DMS153 treated with DMSO at 0.1 percent for 48 hours (cell line): ENCODE data around the gene GNG7.

Source experiments
- DNase-seq: peaks from one replicate; lab custom pipeline; 2025; ENCODE audit not compliant: unreplicated experiment; lab: John Stamatoyannopoulos, UW

GNG7 gene

DNA sequence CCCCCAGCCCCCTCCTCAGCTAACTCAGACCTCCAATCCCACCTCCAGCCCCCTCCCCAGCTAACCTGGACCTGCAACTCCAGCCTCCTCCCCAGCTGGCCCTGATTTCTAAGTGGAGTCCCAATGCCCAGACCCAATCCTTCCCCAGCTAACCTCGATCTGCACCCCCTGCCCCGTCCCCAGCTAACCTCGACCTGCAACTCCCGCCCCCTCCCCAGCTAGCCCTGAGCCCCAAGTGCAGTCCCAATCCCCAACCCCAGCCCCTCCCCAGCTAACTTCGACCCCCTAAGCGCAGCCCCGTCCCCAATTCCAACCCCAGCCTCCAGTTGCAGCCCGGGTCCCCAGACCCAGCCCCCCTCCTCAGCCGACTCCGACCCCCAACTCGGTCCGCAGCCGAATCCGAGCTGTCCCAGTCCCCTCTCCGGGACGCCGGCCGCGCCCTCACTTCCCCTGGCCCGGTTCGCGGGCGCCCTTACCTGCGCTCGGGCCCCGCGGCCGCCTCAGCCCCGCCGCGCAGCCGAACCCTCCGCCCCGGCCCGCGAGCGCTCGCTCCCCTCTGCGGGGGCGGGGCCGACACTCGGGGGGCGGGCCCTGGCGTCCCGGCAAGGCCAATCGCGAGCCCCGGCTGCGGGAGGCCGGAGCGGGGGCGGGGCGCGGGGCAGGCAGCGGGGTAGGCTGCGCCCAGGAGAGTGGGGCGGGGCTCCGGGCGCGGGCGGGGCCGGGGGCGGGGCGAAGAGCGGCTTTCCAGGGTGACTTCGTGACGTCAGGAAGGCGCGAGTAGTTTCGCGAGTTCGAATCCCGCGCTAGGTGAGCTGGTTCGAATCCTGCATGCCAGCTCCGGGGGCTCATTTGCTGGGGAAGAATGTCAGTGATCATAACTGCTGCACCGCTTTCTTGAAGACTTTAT, at the start of gene GNG7:
Gene GNG7 (minus strand): TSS at position 525 of the 907 bp plus-strand sequence. CDS start 182,006 bp downstream, outside the sequence.
- no peak for DNase-seq

DNA sequence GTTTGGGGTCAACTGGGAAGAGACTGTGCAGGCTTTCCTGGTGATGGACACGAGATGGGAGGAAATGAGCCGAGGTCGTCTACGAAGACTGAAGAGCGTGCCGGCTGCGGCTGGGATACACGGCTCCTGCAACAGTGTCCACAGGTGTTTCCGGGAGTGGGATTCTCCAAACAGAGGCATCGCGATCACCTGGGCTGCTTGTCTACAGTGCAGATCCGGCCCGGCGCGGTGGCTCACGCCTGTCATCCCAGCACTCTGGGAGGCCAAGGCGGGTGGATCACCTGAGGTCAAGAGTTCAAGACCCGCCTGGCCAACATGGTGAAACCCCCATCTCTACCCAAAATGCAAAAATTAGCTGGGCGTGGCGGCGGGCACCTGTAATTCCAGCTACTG, 48.9 kb upstream of the GNG7 start:
- no peak for DNase-seq

DNA sequence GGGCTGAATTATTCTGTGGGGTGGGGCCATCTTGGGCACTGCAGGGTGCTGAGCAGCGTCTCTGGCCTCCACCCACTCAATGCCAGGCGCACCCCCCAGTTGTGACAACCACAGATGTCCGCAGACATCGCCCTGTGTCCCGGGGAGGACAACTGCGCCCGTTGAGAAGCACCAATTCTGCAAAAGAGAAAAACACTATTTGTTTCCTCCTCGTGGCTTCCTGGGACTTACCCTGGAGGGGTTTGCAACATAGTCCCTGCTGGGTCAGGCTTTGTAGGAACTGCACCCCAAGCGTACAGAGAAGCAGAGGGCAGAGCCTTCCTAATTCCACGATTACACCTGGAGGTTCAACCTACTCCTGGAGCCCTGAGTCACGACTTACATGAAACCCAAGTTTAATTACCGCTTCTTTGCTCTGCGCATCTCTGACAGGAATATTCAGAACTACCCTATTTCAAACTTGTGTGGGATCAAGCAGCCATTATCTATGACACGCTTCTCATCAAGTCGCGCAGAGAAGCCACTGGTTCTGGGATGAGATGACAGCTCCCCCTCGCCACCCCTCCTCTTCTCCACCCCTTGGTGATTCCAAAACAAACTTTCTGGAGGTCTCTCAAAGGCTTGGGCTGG, 48.4 kb upstream of the GNG7 start:
- no peak for DNase-seq

DNA sequence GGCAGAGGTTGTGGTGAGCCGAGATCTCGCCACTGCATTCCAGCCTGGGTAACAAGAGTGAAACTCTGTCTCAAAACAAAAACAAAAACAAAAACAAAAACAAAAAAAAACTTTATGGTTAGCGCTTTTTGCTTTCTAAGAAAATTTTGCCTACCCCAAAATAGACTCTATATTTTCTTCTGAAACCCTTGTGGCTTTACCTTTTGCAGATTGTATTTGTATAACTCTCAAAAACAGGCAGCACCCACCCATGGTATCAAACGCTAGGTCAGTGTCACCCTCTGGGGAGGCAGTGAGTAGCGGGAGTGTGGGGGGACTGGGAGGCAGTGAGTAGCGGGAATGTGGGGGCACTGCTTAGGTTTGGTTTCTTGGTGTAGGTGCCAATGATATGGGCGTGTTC, 44.9 kb upstream of the GNG7 start:
- no peak for DNase-seq

- no peak for DNase-seq
Observed at GRCh38 chr19:2744113-2744512, 41.6 kb upstream of the GNG7 start.

DNA sequence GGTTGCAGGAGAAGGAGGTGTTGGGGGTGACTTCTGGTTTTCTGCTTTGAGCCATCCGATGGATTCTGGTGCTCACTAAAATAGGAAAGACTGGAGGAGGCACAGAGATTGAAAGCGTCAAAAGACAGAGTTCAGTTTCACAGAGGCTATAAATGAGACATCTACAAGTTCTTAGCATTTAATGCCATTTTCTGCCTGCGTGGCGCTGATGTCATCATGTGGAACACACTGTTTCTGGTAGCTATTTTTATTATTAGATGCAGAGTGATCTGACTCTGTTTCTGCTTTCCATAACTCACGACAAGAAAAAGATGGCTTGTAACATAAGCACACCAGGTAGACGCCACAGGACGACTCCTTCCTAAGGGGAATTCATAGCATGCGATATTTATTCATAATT, 40.6 kb upstream of the GNG7 start:
- DNase-seq, result no peak

DNA sequence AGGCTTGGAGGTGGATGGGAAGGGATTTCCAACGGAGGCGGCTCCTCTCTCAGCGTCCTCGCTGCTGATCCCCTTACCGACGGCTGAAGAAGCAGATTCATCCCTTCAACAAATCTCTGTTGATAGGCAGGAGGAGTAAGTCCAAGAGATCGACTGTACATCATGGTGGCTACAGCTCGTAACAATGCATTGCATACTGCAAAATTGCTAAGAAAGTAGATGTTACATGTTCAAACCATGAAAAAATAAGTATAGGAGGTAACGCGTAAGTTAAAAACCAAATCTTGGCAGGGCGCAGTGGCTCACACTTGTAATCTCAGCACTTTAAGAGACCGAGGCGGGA, 37.8 kb upstream of the GNG7 start:
- no peak for DNase-seq

DNA sequence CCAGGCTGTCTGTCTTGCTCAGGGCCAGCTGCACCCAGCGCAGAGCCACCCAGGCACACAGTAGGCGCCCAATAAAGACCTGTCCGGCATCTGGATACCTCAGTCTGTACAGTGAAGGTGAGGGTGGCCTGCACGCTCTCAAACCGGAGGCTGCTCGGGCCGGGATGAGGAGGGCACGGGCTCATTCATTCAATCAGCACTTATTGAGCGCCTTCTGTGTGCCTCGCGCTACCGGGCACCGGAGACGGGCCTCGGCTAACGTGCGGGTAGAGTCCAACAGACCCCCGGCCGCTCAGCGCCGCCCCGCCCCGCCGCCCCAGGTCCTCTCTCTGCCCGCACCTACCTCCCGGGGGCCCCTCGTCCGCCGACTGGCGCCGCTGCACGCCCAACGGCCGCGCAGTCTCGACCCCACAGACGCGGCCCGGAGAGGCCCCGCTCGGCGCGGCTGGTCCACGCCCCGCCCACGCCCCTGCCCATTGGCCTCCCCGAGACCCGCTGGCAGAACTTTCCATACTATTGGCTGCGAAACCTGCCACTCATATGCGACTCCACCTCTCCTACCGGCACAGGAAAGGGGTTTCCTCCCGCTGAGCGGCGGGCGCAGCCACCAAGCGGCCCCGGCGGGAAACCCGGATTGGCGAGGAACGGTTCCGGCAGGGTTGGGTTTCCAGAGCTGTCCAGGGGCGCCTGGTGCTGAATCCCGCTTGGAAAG, 37.3 kb upstream of the GNG7 start, which contains the start of gene SLC39A3:
Gene SLC39A3 (minus strand): TSS at position 416 of the 712 bp plus-strand sequence. CDS start 2,760 bp downstream, outside the sequence.
- peak; percentile 93 for DNase-seq

DNA sequence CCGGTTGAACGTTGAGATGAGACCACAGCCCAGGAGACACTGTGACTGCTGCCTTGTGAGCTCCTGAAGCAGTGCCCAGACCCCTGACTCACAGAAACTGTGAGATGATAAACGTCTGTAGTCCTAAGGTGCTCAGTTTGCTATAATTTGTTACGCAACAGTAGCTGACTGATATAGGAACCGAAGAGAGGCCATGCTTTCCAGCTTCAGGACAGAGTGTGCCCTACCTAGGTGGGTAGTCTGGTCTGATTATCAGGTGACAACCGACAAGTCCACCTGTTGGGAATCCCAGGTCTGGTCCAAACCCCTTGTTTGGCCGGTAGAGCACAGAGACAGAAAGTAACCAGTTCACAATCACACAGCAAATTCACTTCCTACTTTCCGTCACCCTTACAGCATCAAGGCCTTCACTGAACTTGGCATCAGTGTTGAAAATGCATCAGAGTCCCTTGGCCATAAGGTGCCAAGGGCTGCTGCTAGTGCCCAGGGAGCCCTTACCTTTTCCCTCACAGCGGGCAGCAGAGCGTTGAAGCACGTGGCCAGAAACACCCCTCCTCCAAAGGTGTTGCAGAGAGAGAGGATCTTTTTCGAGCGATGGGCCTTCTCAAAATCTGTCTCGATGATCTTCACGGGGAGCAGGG, 34.2 kb upstream of the GNG7 start:
- DNase-seq, result no peak

- DNase-seq, result no peak
Observed at GRCh38 chr19:2735374-2735773, 32.9 kb upstream of the GNG7 start.

- DNase-seq, result no peak
Observed at GRCh38 chr19:2734589-2735288, 32.2 kb upstream of the GNG7 start.

DNA sequence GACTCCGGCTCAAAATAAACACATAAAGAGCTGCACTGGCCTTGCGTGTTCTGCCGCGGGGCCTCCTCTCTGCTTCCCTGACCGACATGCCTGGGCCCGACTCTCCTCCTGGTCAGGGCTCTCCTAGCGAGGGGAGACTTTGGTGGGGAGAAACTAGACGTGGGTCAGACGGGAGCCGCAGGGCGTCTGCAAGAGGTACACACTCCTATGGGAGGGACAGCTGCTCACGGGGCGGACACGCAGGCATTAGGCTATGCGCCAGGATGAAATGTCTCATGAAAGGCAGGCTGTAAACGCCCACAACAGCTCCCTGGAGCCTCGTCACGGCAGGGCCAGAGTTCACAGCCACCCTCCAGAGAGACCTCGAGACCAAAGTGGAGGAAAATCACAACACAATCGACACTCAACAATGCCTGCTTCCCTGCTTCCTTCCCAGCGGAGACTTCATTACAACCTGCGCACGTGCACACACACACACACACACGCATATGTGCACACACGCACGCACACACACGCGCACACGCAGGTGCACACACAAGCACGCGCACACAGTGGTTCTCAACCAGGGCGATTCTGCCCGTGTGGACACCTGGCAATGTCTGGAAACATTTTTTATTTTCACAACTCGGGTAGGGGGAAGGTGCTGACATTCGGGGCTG, 31.6 kb upstream of the GNG7 start:
- no peak for DNase-seq

DNA sequence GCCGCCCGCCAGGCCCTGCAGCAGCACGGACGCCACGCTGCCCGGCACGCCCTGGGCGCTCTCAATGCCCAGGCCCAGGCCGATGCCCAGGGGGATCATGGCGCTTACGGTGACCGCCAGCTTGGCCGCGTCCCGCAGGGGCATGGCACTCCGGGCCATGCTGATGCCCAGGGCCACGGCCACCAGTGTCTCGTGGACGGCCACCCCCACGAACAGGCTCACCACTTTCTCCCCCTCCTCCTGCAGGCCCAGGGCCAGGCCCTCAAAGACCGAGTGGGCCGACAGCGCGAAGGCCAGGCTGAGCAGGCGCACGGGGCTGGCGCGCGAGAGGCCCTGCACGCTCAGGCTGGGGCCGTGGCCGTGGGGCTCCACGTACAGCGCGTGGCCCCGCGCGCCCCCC, 30.4 kb upstream of the GNG7 start:
- DNase-seq, result no peak

- no peak for DNase-seq
Observed at GRCh38 chr19:2732157-2732725, 29.7 kb upstream of the GNG7 start.

- no peak for DNase-seq
Observed at GRCh38 chr19:2731181-2731995, 28.9 kb upstream of the GNG7 start.

GRCh38 chr19:2729943-2730818, 27.7 kb upstream of the GNG7 start:
- no peak for DNase-seq

DNA sequence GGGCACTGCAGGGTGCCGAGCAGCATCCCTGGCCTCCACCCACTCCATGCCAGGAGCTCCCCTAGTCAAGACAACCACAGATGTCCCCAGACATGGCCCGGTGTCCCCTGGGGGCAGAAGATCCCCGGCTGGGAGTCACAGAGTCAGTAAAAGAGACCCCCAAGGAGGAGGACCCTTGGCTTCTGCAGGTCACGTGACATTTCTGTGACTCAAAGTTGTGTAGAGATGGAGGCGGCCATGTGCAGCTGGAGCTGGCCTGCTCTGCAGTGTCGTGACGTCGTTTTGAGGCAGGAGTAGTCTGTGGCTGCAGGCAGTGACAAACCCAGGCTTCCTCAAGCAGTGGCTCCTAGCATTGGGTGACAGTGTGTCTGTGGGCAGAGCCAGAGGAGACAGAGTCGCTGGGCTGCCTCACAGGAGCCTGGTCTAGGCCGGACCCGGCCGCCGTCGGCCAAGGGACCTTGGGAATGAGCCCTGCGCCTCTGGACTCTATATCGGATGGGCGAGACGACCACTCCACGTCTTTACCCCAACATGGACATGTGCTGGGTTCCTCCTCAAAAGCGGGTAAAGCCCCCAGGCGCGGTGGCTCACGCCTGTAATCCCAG, 26.4 kb upstream of the GNG7 start:
- no peak for DNase-seq

DNA sequence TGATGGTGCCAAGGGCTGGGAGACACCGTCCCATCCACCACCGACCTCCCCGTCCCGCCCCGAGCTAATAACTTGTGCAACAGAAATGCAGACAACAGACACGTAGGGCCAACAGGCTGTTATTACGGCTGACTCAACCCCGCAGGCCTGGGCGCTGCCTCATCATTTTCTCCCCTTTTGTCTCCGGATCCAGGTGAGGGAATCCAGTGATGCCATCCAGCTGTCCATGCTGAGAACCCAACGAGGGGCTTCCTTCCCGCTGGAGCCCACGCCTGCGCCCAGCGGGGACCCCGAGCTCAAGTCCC, 25.1 kb upstream of the GNG7 start:
- no peak for DNase-seq
